Keratinocyte (primary cell): ENCODE data around the gene ZBTB46. TPM values are rescaled to one million over a fixed set of nuclear protein-coding genes. Genes with fewer than 3 reads are reported as not detected.

ENCODE experiments used
- DNase-seq: peaks from one replicate; pipeline ENCODE4 v3.0.0-alpha.2; 2011; ENCODE audit warnings: low read depth, missing footprints, low spot score
- FAIRE-seq: peaks from 2 replicates; lab custom pipeline; 2011; peaks lifted over from hg19 to GRCh38; lab: Jason Lieb, UNC
- H2AFZ ChIP-seq: 2 replicates; pipeline ENCODE4 v1.6.0; 2012; ENCODE audit warnings: low read length, control low read depth, inconsistent platforms; ENCODE audit not compliant: control insufficient read depth
- H3K27ac ChIP-seq: 2 replicates; pipeline ENCODE4 v1.5.1; 2011; ENCODE audit warnings: low read length; ENCODE audit not compliant: control insufficient read depth, insufficient read depth
- H3K27me3 ChIP-seq: 3 replicates; pipeline ENCODE4 v1.6.0; 2011; ENCODE audit warnings: low read length; ENCODE audit not compliant: control insufficient read depth, insufficient read depth; ENCODE audit errors: extremely low read depth
- H3K36me3 ChIP-seq, 2 experiments: 2 replicates in 1 of 2; 3 replicates in 1 of 2; pipeline ENCODE4 v1.5.1; 2011; ENCODE audit warnings: low read length in 2 of 2, mild to moderate bottlenecking in 1 of 2; ENCODE audit not compliant: control insufficient read depth in 2 of 2, insufficient read depth in 2 of 2; ENCODE audit errors: extremely low read depth in 1 of 2
- H3K4me1 ChIP-seq: 3 replicates; pipeline ENCODE4 v1.5.1; 2011; ENCODE audit warnings: low read length; ENCODE audit not compliant: control insufficient read depth, insufficient read depth; ENCODE audit errors: extremely low read depth
- H3K4me2 ChIP-seq: 3 replicates; pipeline ENCODE4 v1.6.0; 2011; ENCODE audit warnings: low read depth, low read length; ENCODE audit not compliant: control insufficient read depth, insufficient read depth; ENCODE audit errors: extremely low read depth
- H3K4me3 ChIP-seq, 3 experiments: fragments of 200-600 bp in 1 of 3; sonication (generic) in 1 of 3; 2 replicates in 2 of 3; 3 replicates in 1 of 3; pipeline ENCODE4 v1.5.1; 2011 to 2016; ENCODE audit warnings: low read length in 3 of 3, mild to moderate bottlenecking in 3 of 3, control low read depth in 2 of 3, inconsistent platforms in 1 of 3, low read depth in 1 of 3, mixed read lengths in 1 of 3, mixed run types in 1 of 3, moderate library complexity in 1 of 3; ENCODE audit not compliant: control insufficient read depth in 2 of 3, insufficient read depth in 2 of 3; ENCODE audit errors: extremely low read depth in 1 of 3
- H3K79me2 ChIP-seq: 2 replicates; pipeline ENCODE4 v1.6.0; 2012; ENCODE audit warnings: low read length; ENCODE audit not compliant: control insufficient read depth, insufficient read depth
- H3K9ac ChIP-seq: 3 replicates; pipeline ENCODE4 v1.6.0; 2011; ENCODE audit warnings: low read length; ENCODE audit not compliant: control insufficient read depth, insufficient read depth; ENCODE audit errors: extremely low read depth
- H3K9me1 ChIP-seq: 3 replicates; pipeline ENCODE4 v1.6.0; 2011; ENCODE audit warnings: low read length; ENCODE audit not compliant: control insufficient read depth, insufficient read depth; ENCODE audit errors: extremely low read depth
- H3K9me3 ChIP-seq: 2 replicates; pipeline ENCODE4 v1.5.1; 2012; ENCODE audit warnings: low read depth, low read length; ENCODE audit not compliant: control insufficient read depth
- H4K20me1 ChIP-seq: 3 replicates; pipeline ENCODE4 v1.6.0; 2011; ENCODE audit warnings: low read length; ENCODE audit not compliant: control insufficient read depth, insufficient read depth; ENCODE audit errors: extremely low read depth
- EZH2 ChIP-seq: IDR thresholded peaks from one replicate; pipeline ENCODE4 v1.6.1; 2012; ENCODE audit warnings: inconsistent platforms, mild to moderate bottlenecking, low read length, moderate library complexity
- dilution Hi-C: fragments of 300-500 bp; cut with MboI; formaldehyde crosslinking; loops from one replicate; pipeline ENCODE4 v1.7.0; 2020; ENCODE audit warnings: low sequenced_read_pairs; ENCODE audit not compliant: extremely low pct_ligation_motif_present
- polyA plus RNA-seq, 5 experiments: library from polyadenylated mRNA; depleted of rRNA in 3 of 5; stranded (reverse) in 3 of 5; stranded (forward) in 1 of 5; unstranded in 1 of 5; fragments of >200 nt; gene quantifications; 1 replicate in 1 of 5; 2 replicates in 3 of 5; 3 replicates in 1 of 5; pipeline versions ENCODE4 v1.2.1 to v1.2.3, GENCODE V29; 2011 to 2012; ENCODE audit warnings: missing spikeins in 2 of 5, low read depth in 1 of 5, low replicate concordance in 1 of 5
- TF ChIP-seq, protein P1 (sequence below), 3 experiments: IDR thresholded peaks in 1 of 3; conservative IDR thresholded peaks in 1 of 3; optimal IDR thresholded peaks in 1 of 3; 2 replicates in 2 of 3; 3 replicates in 1 of 3; pipeline versions ENCODE3 to v1.5.1; 2011; ENCODE audit warnings: low read length in 3 of 3, mild to moderate bottlenecking in 3 of 3, moderate library complexity in 2 of 3, control low read depth in 1 of 3, inconsistent platforms in 1 of 3; ENCODE audit not compliant: insufficient read depth in 2 of 3; ENCODE audit errors: extremely low read depth in 1 of 3

The ZBTB46 gene
- polyA plus RNA-seq, 1 donor (not counting 4 experiments of a cell fraction or from before 2014, with no cell fraction given), result 0.12 TPM

DNA sequence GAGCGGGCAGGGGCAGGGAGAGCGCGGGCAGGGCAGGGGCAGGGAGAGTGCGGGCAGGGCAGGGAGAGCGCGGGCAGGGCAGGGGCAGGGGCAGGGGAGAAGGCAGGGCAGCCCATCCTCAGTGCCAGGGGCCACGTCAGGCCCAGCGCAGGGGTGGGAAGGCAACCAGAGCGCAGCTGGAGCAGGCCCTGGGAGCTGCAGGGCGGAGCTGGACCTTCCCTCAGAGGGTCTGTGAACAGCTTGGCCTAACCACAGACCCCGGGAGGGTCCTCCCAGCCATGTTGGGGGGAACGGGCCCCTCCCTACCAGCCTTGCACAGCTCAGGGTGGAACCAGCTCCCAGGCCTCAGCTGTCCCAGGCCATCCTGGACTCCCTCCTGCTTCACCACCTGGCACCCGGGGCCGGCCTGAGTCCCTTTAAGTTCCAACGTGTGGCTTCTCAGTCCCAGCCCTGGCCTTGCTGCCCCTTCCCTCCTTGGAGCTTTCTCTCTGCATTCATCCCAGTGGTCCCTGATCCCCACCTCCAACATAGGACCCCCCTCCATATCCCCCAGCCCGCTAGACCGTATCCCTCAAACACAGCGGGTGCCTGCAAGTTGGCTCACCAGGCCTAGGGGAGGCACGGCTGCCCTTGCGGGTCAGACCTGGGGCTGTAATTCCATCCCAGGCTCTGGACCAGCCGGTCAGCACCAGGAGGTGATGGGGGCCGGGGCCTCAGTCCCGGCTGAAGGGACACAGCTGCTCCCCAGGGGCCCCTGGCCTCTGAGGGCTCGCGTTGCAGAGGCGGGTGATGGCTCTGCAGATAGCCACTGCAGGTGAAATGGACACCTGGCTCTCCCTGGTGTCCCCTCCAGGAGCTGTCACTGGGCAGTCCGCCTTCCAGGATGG, 5.6 kb upstream of the ZBTB46 start:
- dilution Hi-C loops, result no loop called here
- no peak for FAIRE-seq
- H3K4me1 ChIP-seq, result no peaks in the 10 kb centered on the region
- no peak overlapping the region for H3K9ac ChIP-seq
- no peak for TF ChIP-seq EZH2
- TF ChIP-seq, protein P1, sequence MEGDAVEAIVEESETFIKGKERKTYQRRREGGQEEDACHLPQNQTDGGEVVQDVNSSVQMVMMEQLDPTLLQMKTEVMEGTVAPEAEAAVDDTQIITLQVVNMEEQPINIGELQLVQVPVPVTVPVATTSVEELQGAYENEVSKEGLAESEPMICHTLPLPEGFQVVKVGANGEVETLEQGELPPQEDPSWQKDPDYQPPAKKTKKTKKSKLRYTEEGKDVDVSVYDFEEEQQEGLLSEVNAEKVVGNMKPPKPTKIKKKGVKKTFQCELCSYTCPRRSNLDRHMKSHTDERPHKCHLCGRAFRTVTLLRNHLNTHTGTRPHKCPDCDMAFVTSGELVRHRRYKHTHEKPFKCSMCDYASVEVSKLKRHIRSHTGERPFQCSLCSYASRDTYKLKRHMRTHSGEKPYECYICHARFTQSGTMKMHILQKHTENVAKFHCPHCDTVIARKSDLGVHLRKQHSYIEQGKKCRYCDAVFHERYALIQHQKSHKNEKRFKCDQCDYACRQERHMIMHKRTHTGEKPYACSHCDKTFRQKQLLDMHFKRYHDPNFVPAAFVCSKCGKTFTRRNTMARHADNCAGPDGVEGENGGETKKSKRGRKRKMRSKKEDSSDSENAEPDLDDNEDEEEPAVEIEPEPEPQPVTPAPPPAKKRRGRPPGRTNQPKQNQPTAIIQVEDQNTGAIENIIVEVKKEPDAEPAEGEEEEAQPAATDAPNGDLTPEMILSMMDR (optimal IDR thresholded peaks at IDR 0.05 in 1 of 3, IDR thresholded peaks at IDR 0.05 in 1 of 3, conservative IDR thresholded peaks at IDR 0.05 in 1 of 3; ENCODE audit: extremely low read depth in 1 of 3, insufficient read depth in 2 of 3, low read length in 3 of 3), result no peak
- no peak overlapping the region for H3K4me3 ChIP-seq
- no peak overlapping the region for H3K4me2 ChIP-seq
- H2AFZ ChIP-seq, result no peak overlapping the region
- H3K36me3 ChIP-seq, result no peaks in the 10 kb centered on the region
- peaks cover 2% of the 10 kb centered on the region for H4K20me1 ChIP-seq
- no peaks in the 10 kb centered on the region for H3K9me3 ChIP-seq
- no peaks in the 10 kb centered on the region for H3K9me1 ChIP-seq
- no peak for DNase-seq
- H3K27me3 ChIP-seq, result peaks cover 28% of the 10 kb centered on the region
- no peaks in the 10 kb centered on the region for H3K79me2 ChIP-seq
- H3K27ac ChIP-seq, result no peak overlapping the region

DNA sequence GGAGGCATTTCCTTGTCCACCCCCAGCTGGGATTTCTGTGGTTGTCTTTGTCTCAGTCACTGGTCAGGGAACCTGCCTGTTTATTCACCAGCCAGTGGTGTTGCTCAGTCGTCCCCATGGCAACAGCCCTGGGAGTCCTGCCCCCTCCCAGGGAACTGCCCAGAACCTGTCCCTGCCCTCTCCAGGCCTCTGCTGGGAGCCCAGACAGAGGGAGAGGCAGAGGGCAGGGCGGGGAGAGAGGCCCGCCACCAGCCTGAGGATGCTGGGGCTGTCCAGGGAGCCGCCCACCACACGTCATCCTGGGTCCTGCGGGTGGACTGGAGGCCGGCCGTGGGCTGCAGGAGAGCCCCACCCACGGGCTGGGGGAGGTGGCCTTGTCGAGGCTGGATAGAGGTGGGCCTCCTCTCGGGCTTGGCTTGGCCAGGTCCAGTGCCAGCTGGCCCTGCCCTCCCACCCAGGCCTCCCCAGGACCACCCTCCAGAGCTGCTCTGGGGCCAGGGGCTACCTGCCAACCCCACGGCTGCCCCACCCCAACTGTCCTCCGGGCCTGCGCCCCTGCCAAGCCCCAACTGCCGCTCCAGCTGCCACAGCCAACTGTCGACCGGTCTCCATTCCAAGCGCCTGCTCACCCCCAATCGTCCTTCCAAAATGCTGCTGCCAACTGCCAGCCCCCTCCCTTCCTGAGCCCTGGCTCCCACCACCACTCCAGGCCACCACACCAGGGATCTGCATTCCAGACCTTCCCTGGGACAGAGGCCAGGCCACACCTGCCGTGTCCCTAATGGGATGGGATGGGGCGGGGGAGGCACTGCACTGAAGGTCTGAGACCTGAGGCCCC, 4.2 kb upstream of the ZBTB46 start:
- Histone ChIP-seq H3K79me2 (no peaks in the 10 kb centered on the region), H3K9me1 (no peaks in the 10 kb centered on the region), H3K9me3 (no peaks in the 10 kb centered on the region), H3K4me3 (no peak overlapping the region), H3K36me3 (no peaks in the 10 kb centered on the region), H3K27ac (no peak overlapping the region), H2AFZ (no peak overlapping the region), H3K4me1 (no peaks in the 10 kb centered on the region), H3K27me3 (peaks cover 30% of the 10 kb centered on the region), H3K9ac (no peak overlapping the region), H3K4me2 (no peak overlapping the region), H4K20me1 (peaks cover 2% of the 10 kb centered on the region)
- FAIRE-seq (no peak), DNase-seq (peak; percentile 48)
- dilution Hi-C loops, result no loop called here
- TF ChIP-seq, protein P1 (optimal IDR thresholded peaks at IDR 0.05 in 1 of 3, IDR thresholded peaks at IDR 0.05 in 1 of 3, conservative IDR thresholded peaks at IDR 0.05 in 1 of 3; ENCODE audit: extremely low read depth in 1 of 3, insufficient read depth in 2 of 3, low read length in 3 of 3), result no peak
- TF ChIP-seq EZH2, result no peak
